GM12878 (cell line): Measurements from ENCODE around the gene TMEM91. TPM values are rescaled to one million over a fixed set of nuclear protein-coding genes. Genes with fewer than 3 reads are reported as not detected.

Experiments
- ATAC-seq: fragments of 200-7000 bp; cut with Tn5 transposase; 3 replicates; pipeline ENCODE4 v1.9.1; 2020; ENCODE audit warnings: mild to moderate bottlenecking, moderate library complexity
- BruUV-seq: library from RNA; stranded (reverse); fragments of 400-500 nt; replicated peaks from 2 replicates; lab custom pipeline; 2021; lab: Mats Ljungman, UMichigan
- CTCF ChIA-PET: fragments of 300-600 bp; sonication (Branson Sonifier 250); formaldehyde crosslinking; extraction: SDS; loops from one replicate; lab custom pipeline; 2021; ENCODE audit warnings: inconsistent platforms; lab: Yijun Ruan, JAX
- POLR2A ChIA-PET: fragments of 350-600 bp; formaldehyde crosslinking; extraction: SDS; loops from one replicate; lab custom pipeline; 2021; ENCODE audit warnings: inconsistent platforms; lab: Charles Lee
- RAD21 ChIA-PET: fragments of 300-600 bp; sonication (Branson Sonifier 250); formaldehyde crosslinking; loops from one replicate; lab custom pipeline; 2023; ENCODE audit warnings: antibody characterized with exemption; ENCODE audit not compliant: unreplicated experiment; lab: Charles Lee
- SMC1A ChIA-PET: fragments of 300-600 bp; sonication (Branson Sonifier 250); formaldehyde crosslinking; loops from one replicate; lab custom pipeline; 2023; ENCODE audit not compliant: unreplicated experiment, uncharacterized antibody; lab: Charles Lee
- DNase-seq: peaks from one replicate; pipeline ENCODE4 v3.0.0-alpha.2; 2011; ENCODE audit warnings: low read depth, low spot score
- FAIRE-seq: peaks from 3 replicates; lab custom pipeline; 2011; peaks lifted over from hg19 to GRCh38; lab: Jason Lieb, UNC
- H2AFZ ChIP-seq: 2 replicates; pipeline ENCODE4 v1.6.0; 2011; ENCODE audit warnings: low read depth, low read length, control low read depth; ENCODE audit not compliant: control insufficient read depth
- H3K27ac ChIP-seq: 2 replicates; pipeline ENCODE4 v1.5.1; 2011; ENCODE audit warnings: control low read depth; ENCODE audit not compliant: control insufficient read depth, insufficient read depth
- H3K27me3 ChIP-seq, 2 experiments: replicated peaks in 1 of 2; 2 replicates each; pipeline versions ENCODE4 v1.6.0 to v1.6.1; 2011; ENCODE audit warnings: low read length in 1 of 2; ENCODE audit not compliant: control insufficient read depth in 2 of 2, insufficient read depth in 2 of 2
- H3K36me3 ChIP-seq, 2 experiments: 2 replicates each; pipeline ENCODE4 v1.5.1; 2011; ENCODE audit warnings: low read length in 1 of 2; ENCODE audit not compliant: control insufficient read depth in 2 of 2, insufficient read depth in 2 of 2
- H3K4me1 ChIP-seq: 2 replicates; pipeline ENCODE4 v1.6.1; 2011; ENCODE audit warnings: mild to moderate bottlenecking, low read length, moderate library complexity, mixed read lengths; ENCODE audit not compliant: control insufficient read depth, insufficient read depth
- H3K4me2 ChIP-seq: 2 replicates; pipeline ENCODE4 v1.6.0; 2011; ENCODE audit warnings: control low read depth; ENCODE audit not compliant: control insufficient read depth, insufficient read depth
- H3K4me3 ChIP-seq: fragments of 200-600 bp; sonication (generic); 2 replicates; pipeline ENCODE4 v1.5.1; 2016
- H3K79me2 ChIP-seq: 2 replicates; pipeline ENCODE4 v1.6.0; 2011; ENCODE audit warnings: low read length; ENCODE audit not compliant: control insufficient read depth, insufficient read depth
- H3K9ac ChIP-seq: 2 replicates; pipeline ENCODE4 v1.8.0; 2011; ENCODE audit warnings: low read length, control low read depth, mixed read lengths; ENCODE audit not compliant: control insufficient read depth, insufficient read depth
- H3K9me3 ChIP-seq: replicated peaks from 3 replicates; pipeline ENCODE4 v1.5.1; 2011; ENCODE audit warnings: mild to moderate bottlenecking, low read length; ENCODE audit not compliant: control insufficient read depth, insufficient read depth
- H4K20me1 ChIP-seq: 2 replicates; pipeline ENCODE4 v1.6.0; 2011; ENCODE audit not compliant: control insufficient read depth, insufficient read depth
- CBFB ChIP-seq: IDR thresholded peaks from 2 replicates; pipeline ENCODE4 v1.6.1; 2016; ENCODE audit warnings: antibody characterized with exemption, low read depth
- POU2F2 ChIP-seq: IDR thresholded peaks from 3 replicates; pipeline ENCODE4 v1.6.1; 2011; ENCODE audit warnings: low read depth, mild to moderate bottlenecking, low read length, borderline replicate concordance
- RFX5 ChIP-seq: IDR thresholded peaks from 2 replicates; pipeline ENCODE4 v1.6.1; 2011; ENCODE audit warnings: low read depth, low read length, improper control_type of control experiment
- SREBF2 ChIP-seq: IDR thresholded peaks from 2 replicates; pipeline ENCODE4 v1.6.1; 2012; ENCODE audit warnings: mild to moderate bottlenecking, low read length
- ZBTB40 ChIP-seq: fragments of 450-650 bp; IDR thresholded peaks from 2 replicates; pipeline ENCODE4 v1.6.1; 2016; ENCODE audit warnings: mild to moderate bottlenecking, moderate library complexity, borderline replicate concordance
- ZNF622 ChIP-seq: fragments of 450-650 bp; IDR thresholded peaks from 2 replicates; pipeline ENCODE4 v1.6.1; 2017; ENCODE audit warnings: mild to moderate bottlenecking, inconsistent platforms
- WGBS: methylation state at CpG from one replicate; pipeline ENCODE4 v1.1.6; 2016; ENCODE audit warnings: low lambda C conversion rate; ENCODE audit not compliant: insufficient replicate concordance, insufficient coverage; ENCODE audit errors: missing lambda C conversion rate; 5-methylcytosine and 5-hydroxymethylcytosine counted together
- in situ Hi-C: fragments of 300-500 bp; cut with MboI; formaldehyde crosslinking; loops from 9 replicates; pipeline ENCODE4 v1.14.3; 2018; ENCODE audit warnings: mixed read lengths
- intact Hi-C: fragments of 100-400 bp; cut with micrococcal nuclease; formaldehyde crosslinking; loops from one replicate; pipeline ENCODE4 v1.14.2; 2022; ENCODE audit not compliant: unreplicated experiment
- polyA plus RNA-seq, 11 experiments: library from polyadenylated mRNA; depleted of rRNA in 4 of 11; unstranded in 6 of 11; stranded (reverse) in 5 of 11; fragments of >200 nt; fragmentation: Nextera tagmentation in 4 of 11; fragmentation: Illumina TruSeq in 1 of 11; extraction: Ambion mirVana in 4 of 11; extraction: Trizol in 1 of 11; gene quantifications; 1 replicate in 1 of 11; 2 replicates in 10 of 11; pipeline versions ENCODE4 v1.2.1 to v1.2.3, GENCODE V29; 2011 to 2016; ENCODE audit warnings: inconsistent platforms in 2 of 11, missing spikeins in 2 of 11, low read depth in 1 of 11
- total RNA-seq, 4 experiments: library from RNA; depleted of rRNA in 3 of 4; stranded (reverse); fragments of >200 nt in 3 of 4; fragmentation: Illumina TruSeq in 1 of 4; extraction: Trizol in 1 of 4; gene quantifications; 2 replicates each; pipeline versions ENCODE4 v1.2.1 to v1.2.3, GENCODE V29; 2013 to 2021
- TF ChIP-seq, protein P1 (sequence below), 3 experiments: IDR thresholded peaks in 2 of 3; conservative IDR thresholded peaks in 1 of 3; 2 replicates each; pipeline ENCODE4 v1.5.1; 2011; ENCODE audit warnings: low read depth in 3 of 3, low read length in 3 of 3, mild to moderate bottlenecking in 3 of 3, control low read depth in 2 of 3, moderate library complexity in 2 of 3, inconsistent platforms in 1 of 3, mixed read lengths in 1 of 3; ENCODE audit not compliant: control insufficient read depth in 2 of 3, insufficient read depth in 1 of 3; ENCODE audit errors: extremely low read depth in 1 of 3

The TMEM91 gene
- total and polyA plus RNA-seq, 10 of the 15 experiments (the other 5 are each of a cell fraction or from before 2014, with no cell fraction given), result 1.5 to 5.5 (median 2.7) TPM

GRCh38 chr19:41341669-41342490 is 34.5 kb upstream of the TMEM91 start:
- Histone ChIP-seq H3K36me3 (peaks cover 20 to 22% of the 10 kb centered on the region in 2 experiments; a peak in 3 of 4 replicates), H3K9me3 (no peaks in the 10 kb centered on the region), H3K27ac (no peak overlapping the region), H2AFZ (no peak overlapping the region), H3K4me3 (no peak overlapping the region)
- CTCF ChIA-PET, result no interaction called here
- no peak for ATAC-seq
- intact Hi-C loops, result no loop called here
- POLR2A ChIA-PET, result interaction anchor here (0.6 to 0.7 kb wide), 2 partner anchors 9 to 10 kb away, joined by 3 to 6 read pairs; no protein-coding TSS in a partner anchor
- TF ChIP-seq, protein P1, sequence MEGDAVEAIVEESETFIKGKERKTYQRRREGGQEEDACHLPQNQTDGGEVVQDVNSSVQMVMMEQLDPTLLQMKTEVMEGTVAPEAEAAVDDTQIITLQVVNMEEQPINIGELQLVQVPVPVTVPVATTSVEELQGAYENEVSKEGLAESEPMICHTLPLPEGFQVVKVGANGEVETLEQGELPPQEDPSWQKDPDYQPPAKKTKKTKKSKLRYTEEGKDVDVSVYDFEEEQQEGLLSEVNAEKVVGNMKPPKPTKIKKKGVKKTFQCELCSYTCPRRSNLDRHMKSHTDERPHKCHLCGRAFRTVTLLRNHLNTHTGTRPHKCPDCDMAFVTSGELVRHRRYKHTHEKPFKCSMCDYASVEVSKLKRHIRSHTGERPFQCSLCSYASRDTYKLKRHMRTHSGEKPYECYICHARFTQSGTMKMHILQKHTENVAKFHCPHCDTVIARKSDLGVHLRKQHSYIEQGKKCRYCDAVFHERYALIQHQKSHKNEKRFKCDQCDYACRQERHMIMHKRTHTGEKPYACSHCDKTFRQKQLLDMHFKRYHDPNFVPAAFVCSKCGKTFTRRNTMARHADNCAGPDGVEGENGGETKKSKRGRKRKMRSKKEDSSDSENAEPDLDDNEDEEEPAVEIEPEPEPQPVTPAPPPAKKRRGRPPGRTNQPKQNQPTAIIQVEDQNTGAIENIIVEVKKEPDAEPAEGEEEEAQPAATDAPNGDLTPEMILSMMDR (IDR thresholded peaks at IDR 0.05 in 2 of 3, conservative IDR thresholded peaks at IDR 0.05 in 1 of 3; ENCODE audit: control insufficient read depth in 2 of 3, extremely low read depth in 1 of 3, insufficient read depth in 1 of 3, low read depth in 3 of 3, low read length in 3 of 3), result peak in 1 of 3 experiments; percentile 4; a peak in 1 of 6 replicates
- TF ChIP-seq SREBF2, result no peak
- TF ChIP-seq, all 136 proteins: peak for 1
- ChIA-PET SMC1A (no interaction called here), RAD21 (interaction anchor here (1.2 kb wide), 1 partner anchor 13 kb away, joined by 4 read pairs; no protein-coding TSS in a partner anchor)
- DNase-seq (no peak), FAIRE-seq (no peak)
- BruUV-seq, result no TSS peak
- WGBS, result 96% methylated on average over 18 of the region's 20 CpGs
- Histone ChIP-seq H3K4me2 (no peak overlapping the region), H3K9ac (no peak overlapping the region), H4K20me1 (no peaks in the 10 kb centered on the region), H3K27me3 (no peaks in the 10 kb centered on the region), H3K79me2 (no peaks in the 10 kb centered on the region; the same call in 1 of the 2 replicates), H3K4me1 (no peaks in the 10 kb centered on the region; the same call in 1 of the 2 replicates)
- in situ Hi-C loops, result no loop called here

GRCh38 chr19:41344162-41344561 is 32.2 kb upstream of the TMEM91 start:
- no peak for ATAC-seq
- Histone ChIP-seq H3K4me2 (no peak overlapping the region), H3K9ac (no peak overlapping the region), H3K27ac (no peak overlapping the region), H3K27me3 (no peaks in the 10 kb centered on the region), H3K36me3 (peaks cover 23 to 24% of the 10 kb centered on the region in 2 experiments; a peak in 3 of 4 replicates), H3K9me3 (no peaks in the 10 kb centered on the region), H4K20me1 (0 out of 2 replicates have a peak, but pooled peaks cover 1% of the 10 kb centered on the region), H2AFZ (no peak overlapping the region), H3K4me1 (peaks cover 5% of the 10 kb centered on the region), H3K4me3 (no peak overlapping the region), H3K79me2 (peaks cover 14% of the 10 kb centered on the region)
- ChIA-PET CTCF (no interaction called here), POLR2A (no interaction called here), RAD21 (no interaction called here), SMC1A (no interaction called here)
- no peak for DNase-seq
- in situ Hi-C loops, result no loop called here
- intact Hi-C loops, result no loop called here
- 100% methylated on average over 2 of the region's 2 CpGs for WGBS
- BruUV-seq, result no TSS peak
- FAIRE-seq, result no peak
- TF ChIP-seq ZBTB40 (no peak), RFX5 (no peak), CBFB (no peak), ZNF622 (no peak), POU2F2 (no peak)
